SK-MEL-5 (cell line): ENCODE results near the gene STIM1. TPM values are rescaled to one million over a fixed set of nuclear protein-coding genes. Genes with fewer than 3 reads are reported as not detected.

ENCODE experiments used
- DNase-seq: peaks from one replicate; pipeline ENCODE4 v3.0.0-alpha.2; 2016; ENCODE audit warnings: low read depth, low spot score
- in situ Hi-C: cut with HindIII; loops from 2 replicates; pipeline ENCODE4 v1.10.0; 2016; ENCODE audit warnings: low sequenced_read_pairs, high pct_unique_total_duplicates, low pct_unique_long_range_greater_than_20kb
- total RNA-seq: library from RNA; depleted of rRNA; stranded (reverse); fragments of >200 nt; shearing (Covaris generic); gene quantifications from 2 replicates; pipeline ENCODE4 v1.2.3, GENCODE V29; 2014

STIM1 gene
- total RNA-seq, 1 experiment from 2014 or later, result 25.7 TPM

DNA sequence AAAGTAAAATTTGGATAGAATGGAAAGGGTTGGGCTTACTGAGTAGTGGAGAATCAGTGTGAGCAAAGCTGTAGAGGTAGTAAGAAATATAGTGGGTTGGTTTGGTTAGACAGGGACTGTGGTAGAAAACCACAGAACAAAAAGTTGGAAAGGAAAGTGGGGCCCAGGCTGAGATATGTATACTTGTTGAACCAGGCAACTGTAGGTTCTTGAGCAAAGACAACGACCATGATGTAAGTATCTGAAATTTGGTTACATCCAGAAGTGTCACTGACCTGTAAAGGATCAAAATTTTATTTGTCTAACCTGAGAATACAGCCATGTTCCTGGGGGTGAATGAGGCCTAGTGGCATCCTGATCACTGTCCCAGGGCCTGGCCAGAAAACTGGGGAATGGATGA lies 114.1 kb downstream of the STIM1 start:
- no peak for DNase-seq
- in situ Hi-C loops, result no loop called here

DNA sequence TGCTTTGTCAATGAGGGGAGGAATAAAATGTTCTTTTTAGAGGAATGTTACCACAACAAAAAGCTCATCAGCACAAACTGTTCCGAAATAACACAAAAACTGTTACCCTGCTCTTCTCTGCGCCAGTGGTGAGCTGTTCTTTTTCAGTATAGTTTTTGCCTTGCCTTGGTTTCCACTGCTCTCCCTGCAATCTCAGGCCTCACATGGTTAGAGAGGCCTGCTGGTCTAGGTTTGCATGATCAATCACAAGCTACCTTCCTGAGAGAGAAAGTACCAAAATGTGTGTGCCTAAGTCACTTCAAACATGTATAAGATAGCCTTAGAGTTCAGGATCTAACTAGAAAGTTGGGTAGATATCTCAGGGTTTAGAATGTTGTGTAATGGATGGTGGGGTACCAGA lies 114.6 kb downstream of the STIM1 start:
- no peak for DNase-seq
- in situ Hi-C loops, result no loop called here

DNA sequence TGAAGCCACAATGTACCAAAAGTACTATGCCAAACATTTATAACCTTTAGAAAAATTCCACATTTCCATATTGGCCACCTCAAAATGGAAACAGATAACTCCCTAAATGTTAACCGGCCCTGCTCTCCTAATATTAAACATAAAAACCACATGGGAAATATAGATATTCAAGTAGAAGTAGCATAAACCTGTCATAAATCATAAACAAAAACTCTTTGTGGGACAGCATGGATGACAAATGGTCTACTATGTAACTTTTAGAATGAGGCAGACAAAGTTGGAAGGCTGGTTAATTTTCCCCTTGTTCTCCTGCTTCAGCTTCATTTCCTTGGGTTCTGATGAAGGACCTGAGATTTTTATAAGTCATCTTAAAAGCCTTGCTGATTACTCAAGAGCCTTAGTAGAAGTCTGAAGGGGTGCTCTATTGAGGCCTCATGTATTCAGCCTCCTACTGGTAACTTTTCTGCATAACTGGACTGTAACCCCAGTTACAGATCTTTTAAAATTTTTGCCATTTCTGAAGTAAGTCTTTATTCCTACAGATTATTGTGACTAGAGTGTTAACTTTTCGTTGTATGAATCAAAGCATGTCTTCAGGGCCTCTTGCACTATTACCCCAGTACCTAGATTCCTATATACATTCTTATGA lies 116.4 kb downstream of the STIM1 start:
- peak; percentile 23 for DNase-seq
- in situ Hi-C loops, result no loop called here

DNA sequence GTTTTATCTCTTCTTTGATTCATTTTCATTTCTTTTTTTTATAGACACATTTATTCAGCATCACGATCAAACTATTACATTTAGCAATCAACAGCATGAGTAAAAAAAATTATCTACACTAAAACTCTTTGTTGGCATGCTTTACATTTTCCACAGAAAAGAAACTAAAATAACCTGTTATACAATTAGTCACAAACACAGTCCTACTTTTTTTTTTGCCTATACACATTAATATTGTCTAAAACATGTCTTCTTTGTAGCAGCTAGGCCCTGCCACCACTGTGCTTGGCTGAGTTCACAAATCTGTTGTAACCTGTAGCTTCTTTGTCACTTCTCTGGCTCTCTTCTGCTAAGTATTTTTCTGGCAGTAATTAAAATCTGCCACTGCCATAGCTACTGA lies 117.0 kb downstream of the STIM1 start:
- DNase-seq, result no peak
- in situ Hi-C loops, result no loop called here

DNA sequence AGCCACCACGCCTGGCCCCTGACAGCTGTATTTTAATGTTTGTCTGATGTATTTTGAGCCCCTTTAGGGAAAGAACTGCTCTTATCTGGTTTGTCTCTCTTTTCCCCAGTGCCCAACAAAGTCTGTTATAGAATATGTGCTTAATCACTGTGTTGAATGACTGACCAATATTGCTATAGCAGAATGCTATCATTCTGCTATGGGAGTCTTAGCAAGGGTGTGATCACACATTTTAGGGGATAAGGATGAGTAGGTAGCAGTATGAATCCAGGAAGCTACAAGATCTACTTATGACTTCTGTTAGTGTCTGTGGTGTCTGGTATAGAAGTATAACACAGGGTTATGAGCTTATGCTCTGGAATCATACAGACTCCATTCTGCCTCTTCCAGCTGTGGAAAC lies 121.6 kb downstream of the STIM1 start:
- DNase-seq, result no peak
- in situ Hi-C loops, result no loop called here

DNA sequence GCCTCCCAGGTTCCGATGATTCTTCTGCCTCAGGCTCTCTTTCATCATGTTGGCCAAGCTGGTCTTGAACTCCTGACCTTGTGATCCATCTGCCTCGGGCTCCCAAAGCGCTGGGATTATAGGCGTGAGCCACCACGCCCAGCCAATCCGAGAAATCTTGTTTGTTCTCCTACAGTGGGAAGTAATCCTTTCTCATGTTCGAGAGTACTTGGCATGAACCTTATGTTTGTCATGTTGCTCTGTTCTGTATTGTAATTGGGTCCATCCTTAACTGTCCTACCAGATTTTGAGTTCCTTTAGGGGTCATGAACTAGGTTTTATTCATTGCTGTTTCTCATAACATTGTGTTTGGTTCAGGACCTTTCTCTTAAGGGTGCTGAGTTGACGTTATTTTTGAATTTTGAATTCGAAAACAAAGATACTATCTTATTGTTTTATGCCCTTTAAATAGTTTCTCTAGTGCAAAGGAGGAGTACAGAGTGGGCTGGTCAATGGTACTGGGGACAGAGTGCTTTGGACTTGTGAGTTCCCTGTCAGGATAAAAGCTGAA lies 125.7 kb downstream of the STIM1 start:
- in situ Hi-C loops, result no loop called here
- DNase-seq, result no peak

DNA sequence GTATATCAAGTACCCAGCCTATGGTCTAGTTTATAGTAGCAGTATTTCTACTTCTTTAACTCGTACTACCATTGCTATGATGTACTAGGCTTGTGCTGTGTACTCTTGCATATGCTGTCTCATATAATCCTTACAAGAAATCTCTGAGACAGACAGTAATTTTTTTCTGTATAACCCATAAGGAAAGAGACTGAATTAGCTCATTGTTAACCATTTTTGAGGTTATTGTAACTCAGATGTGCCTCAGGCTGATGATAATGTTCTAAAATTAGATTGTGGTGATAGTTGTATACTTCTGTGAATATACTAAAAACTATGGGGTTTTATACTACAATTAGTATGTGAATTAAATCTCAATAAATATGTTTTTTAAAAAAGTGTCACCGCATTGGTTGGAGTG lies 127.0 kb downstream of the STIM1 start:
- peak; percentile 59 for DNase-seq
- in situ Hi-C loops, result no loop called here

DNA sequence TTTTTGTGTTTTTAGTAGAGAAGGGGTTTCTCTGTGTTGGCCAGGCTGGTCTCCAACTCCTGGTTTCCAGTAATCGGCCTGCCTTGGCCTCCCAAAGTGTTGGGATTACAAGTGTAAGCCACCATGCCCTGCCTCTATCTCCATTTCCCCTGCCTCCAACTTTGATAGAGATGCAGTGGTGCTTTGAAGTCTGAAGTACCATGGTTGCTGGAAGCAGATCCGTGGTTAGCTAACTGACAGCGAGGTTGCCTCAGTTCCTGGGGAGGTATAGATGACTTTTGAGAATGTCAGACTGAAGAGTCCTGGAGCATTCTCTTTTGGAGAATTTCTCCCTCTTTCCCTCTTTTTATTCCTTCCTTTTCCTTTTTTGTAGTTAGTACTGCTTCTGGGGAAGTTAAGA lies 127.6 kb downstream of the STIM1 start:
- DNase-seq, result no peak
- in situ Hi-C loops, result no loop called here

DNA sequence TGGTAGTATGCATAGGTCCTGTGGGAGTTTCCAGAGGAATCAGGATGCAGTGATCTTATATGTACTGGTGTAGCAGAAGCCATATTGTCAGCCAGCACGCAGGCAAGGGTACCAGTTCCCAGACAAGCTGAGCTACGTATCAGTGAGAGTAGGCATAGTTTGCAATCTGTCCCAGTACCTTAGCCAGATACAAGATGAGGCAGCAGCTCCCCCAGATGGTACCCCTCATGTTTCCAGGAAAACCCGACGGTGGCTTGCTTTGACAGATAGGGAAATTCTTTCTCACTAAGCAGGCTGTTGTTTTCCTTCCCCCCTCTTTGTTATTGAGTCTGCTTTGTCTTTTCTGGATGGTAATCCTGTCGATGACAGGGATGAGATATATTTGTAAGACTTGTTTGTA lies 129.4 kb downstream of the STIM1 start:
- in situ Hi-C loops, result no loop called here
- no peak for DNase-seq

DNA sequence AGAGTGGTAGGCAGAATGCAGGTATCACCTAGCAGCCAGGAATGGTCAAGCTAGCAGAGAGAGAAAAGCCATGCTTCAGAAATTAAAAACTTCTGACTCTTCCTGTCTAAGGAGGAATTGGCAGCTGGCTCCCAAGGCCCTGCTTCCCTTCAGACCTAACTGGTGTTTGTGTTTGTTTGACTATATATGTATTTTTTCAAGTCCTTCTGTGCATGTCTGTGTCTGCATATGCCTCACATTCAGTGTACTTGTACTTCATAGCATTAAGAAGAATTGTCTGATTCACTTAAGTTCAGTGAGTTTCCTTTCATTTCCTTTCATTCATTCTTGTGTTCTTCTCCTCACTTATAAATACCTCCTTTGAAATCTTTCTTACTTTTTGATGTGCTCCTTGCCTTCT lies 130.2 kb downstream of the STIM1 start:
- in situ Hi-C loops, result no loop called here
- no peak for DNase-seq

DNA sequence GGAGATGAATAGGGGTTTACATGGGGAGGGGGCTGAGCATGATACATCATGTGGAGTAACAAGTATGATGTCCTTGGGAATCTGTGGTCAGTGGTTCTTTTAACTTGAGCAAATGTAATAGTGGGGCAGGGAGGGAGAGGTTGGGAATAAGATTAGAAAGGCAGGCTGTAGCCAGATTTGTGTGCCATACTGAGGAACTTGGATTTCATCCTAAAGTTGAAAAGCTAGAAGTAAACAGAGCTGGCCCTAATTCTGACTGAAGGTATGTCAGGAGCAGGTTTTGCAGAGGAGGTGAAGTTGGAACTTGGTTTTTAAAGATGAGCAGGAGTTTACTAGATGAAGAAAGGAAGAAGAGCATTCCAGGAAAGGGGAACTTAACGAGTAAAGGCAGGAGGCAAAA lies 130.8 kb downstream of the STIM1 start:
- in situ Hi-C loops, result no loop called here
- DNase-seq, result no peak

DNA sequence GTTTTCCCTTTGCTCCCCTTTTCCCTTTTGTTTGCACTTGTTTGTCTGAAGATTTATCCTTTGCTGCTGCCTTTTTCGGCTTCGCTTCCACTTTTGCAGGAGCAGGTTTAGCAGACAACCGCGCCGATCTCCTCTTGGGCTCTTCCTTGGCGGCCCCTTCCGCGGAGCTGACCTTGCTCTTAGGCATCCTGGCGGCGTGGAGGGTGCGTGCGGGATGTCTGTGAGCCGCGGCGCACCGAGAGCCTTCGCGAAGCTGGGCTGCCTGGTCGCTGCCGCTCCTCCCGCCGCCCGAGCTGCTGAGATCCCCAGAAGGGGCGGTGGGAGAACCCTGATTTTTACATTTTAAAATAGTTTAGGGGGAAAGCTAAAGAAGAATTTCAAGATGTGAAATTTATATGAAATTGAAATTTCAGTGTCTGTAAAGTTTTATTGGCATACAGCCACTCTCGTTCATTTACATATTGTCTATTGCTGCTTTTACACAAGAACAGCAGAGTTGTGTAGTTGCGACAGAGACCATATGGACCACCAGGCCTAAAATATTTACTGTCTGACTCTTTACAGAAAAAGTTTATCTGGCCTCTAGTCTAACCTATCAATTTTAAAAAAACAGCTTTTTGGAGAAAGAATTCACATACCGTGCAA lies 133.9 kb downstream of the STIM1 start:
- DNase-seq, result no peak

DNA sequence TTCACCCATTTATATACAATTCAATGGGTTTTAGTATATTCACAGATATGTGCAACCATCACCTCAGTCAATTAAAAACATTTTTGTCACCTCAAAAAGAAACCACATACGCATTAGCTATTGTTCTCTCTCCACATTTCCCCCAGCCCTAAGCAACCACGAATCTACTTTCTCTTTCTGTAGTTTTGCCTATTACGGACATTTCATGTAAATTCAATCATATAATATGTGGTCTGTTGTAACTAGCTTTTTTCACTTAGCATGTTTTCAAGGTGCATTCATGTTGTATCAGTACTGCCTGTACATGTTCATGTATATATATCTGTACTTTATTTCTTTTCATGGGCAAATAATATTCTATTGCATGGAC lies 134.4 kb downstream of the STIM1 start:
- no peak for DNase-seq
- in situ Hi-C loops, result no loop called here

More for the DNA sequence above, 133.9 kb downstream of the STIM1 start:
- in situ Hi-C loops, result no loop called here

DNA sequence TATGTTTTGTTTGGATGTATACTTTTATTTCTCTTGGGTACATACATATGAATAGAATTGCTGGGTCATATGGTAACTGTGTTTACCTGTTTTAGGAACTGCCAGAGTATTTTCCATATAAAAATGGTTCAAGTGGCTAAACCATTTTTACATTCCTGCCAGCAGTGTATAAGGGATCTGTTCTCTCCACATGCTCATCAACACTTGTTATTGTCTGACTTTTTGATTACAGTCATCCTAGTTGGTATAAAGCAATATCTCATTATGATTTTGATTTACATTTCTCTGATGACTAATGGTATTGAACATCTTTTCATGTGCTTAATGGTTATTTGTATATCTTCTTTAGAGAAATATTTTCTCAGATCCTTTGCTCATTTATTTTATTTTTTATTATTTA lies 134.9 kb downstream of the STIM1 start:
- in situ Hi-C loops, result no loop called here
- DNase-seq, result no peak

DNA sequence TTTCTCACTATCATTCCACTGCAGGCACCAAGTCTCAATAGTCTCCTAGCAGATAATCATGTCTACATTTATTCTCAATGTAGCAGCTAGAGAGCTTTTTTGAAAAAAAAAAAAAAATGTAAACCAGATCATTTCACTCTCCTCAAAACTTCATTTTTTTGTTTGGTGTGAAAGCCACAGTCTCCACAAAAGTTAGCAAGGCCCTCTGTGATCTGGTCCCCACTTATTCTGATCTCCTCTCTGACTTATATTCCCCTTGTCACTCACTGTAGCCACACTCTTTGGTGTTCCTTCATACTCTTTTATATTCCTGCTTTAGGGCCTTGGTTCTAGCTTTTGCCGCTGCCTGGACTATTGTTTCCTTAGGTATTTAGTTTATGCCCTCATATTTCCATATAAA lies 137.5 kb downstream of the STIM1 start:
- in situ Hi-C loops, result no loop called here
- no peak for DNase-seq

DNA sequence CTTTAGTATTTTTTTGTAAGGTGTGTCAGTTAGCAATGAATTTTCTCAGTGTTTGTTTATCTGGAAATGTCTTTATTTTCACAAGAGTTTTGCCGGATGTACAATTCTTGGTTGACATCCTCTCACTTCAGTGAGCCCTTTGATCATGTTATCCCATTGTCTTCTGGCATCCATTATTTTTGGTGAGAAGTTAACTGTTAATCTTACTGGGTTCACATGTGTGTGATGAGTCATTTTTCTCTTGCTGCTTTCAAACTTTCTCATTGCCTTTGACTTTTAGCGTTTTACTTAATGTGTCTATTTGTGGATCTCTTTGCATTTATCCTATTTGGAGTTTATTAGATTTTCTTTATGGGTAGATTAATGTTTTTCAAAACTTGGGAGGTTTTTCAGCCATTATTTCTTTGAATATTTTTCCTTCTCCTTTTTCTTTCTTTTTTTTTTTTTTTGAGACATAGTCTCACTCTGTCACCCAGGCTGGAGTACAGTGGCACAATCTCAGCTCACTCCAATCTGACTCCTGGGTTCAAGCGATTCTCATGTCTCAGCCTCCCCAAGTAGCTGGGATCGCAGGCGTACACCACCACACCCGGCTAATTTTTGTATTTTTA lies 138.7 kb downstream of the STIM1 start:
- DNase-seq, result no peak
- in situ Hi-C loops, result no loop called here

DNA sequence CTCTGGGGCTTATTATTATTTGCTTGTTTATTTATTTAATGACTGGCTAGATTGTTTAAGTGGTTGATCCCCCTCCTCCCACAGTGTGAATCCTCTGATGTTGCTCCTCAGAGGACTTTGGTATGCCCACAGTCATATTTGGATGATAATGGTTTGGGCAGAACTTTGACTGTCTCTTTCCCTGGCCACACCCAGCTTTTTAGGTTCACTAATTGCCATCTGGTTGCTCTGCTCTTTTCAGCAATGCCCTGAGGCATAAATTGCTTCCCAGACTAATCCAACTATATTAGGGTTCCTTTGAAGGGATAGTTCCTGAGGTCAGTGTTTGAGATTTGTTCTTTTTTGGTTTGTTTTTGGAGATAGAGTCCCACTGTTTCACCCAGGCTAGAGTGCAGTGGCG lies 139.8 kb downstream of the STIM1 start:
- in situ Hi-C loops, result no loop called here
- no peak for DNase-seq

DNA sequence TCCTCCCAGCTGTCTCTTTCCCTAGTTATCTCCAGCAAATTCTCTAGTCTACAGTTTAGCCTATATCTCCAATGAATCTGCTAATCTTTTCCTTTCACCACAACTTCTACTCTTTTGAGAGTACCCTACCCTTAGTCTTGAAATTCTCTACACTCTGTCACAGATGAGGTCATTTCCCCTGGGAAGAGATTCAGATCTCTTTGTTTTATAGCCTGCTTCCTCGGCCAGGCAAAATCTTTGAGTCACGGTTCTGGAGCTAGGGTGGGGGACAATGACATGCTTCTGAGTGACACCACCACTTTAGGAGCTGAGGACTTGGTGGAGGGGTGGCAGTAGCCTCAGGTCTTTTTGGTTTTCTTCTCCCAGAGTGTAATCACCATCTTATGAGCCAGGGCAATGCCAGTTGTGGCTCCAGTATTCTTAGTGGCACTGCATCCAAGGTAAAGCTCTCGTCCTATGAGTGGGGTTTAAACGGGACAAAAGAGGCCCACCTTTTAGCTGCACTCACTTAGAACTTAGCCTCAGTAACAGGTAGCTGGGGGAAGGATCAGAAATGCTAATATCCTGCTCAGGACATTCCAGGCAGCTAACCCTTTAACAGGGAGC lies 140.6 kb downstream of the STIM1 start:
- DNase-seq, result no peak

DNA sequence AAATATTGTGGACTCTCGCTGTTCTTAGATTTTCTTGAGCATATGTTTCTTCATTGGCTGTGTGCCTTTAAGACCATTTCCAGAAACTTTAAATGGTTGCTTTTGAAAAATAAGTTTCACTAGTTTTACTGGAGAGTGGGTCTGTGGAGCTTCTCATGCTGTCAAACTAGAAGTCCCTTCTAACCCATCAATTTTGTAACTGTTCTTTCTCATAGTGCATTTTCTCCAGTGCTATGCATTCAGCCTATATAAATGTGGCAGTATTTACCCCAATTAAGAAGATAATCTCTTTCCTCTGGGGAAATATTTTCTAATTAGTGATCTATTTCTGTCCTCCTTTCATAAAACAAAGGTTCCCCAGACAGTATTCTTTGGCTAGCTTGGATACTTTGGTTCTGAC lies 141.2 kb downstream of the STIM1 start:
- in situ Hi-C loops, result no loop called here
- DNase-seq, result no peak

More for the DNA sequence above, 140.6 kb downstream of the STIM1 start:
- in situ Hi-C loops, result no loop called here
